Activated B cell treated with CpG ODN at 0.5 μM for 24 hours (primary cell): ENCODE results near the gene STX5. TPM values are rescaled to one million over a fixed set of nuclear protein-coding genes. Genes with fewer than 3 reads are reported as not detected.

Experiments used
- ATAC-seq: fragments of 200-7000 bp; cut with Tn5 transposase; one replicate; pipeline ENCODE4 v1.10.0; 2021; ENCODE audit warnings: low read depth, mild to moderate bottlenecking, moderate library complexity
- CTCF ChIA-PET: fragments of 350-600 bp; sonication (Branson Sonifier 250); formaldehyde crosslinking; loops from one replicate; lab custom pipeline; 2021; ENCODE audit warnings: antibody characterized with exemption; lab: Charles Lee
- POLR2A ChIA-PET: fragments of 350-600 bp; sonication (Branson Sonifier 250); formaldehyde crosslinking; loops from one replicate; lab custom pipeline; 2021; ENCODE audit warnings: antibody characterized with exemption; lab: Charles Lee
- DNase-seq: peaks from one replicate; pipeline ENCODE4 v3.0.0; 2022
- H3K27ac Mint-ChIP-seq: one replicate; pipeline ENCODE4 v1.8.0; 2020; ENCODE audit warnings: mixed read lengths
- H3K27me3 Mint-ChIP-seq: one replicate; pipeline ENCODE4 v1.8.0; 2021; ENCODE audit warnings: mixed read lengths
- H3K36me3 Mint-ChIP-seq: one replicate; pipeline ENCODE4 v1.8.0; 2021; ENCODE audit warnings: low read depth, mixed read lengths
- H3K4me1 Mint-ChIP-seq: one replicate; pipeline ENCODE4 v1.8.0; 2021; ENCODE audit warnings: mixed read lengths
- H3K4me3 Mint-ChIP-seq: one replicate; pipeline ENCODE4 v1.8.0; 2020; ENCODE audit warnings: mild to moderate bottlenecking, mixed read lengths
- H3K9me3 Mint-ChIP-seq: one replicate; pipeline ENCODE4 v1.8.0; 2020; ENCODE audit warnings: mixed read lengths
- CTCF ChIP-seq: fragments of 200-600 bp; IDR thresholded peaks from one replicate; pipeline ENCODE4 v1.8.0; 2022; ENCODE audit warnings: antibody characterized with exemption, mild to moderate bottlenecking
- intact Hi-C: fragments of 100-400 bp; cut with micrococcal nuclease; formaldehyde crosslinking; loops from one replicate; pipeline ENCODE4 v1.15.1; 2024
- total RNA-seq: library from RNA; stranded (reverse); gene quantifications from 2 replicates; pipeline ENCODE4 v1.2.3, GENCODE V29; 2022

Gene STX5
- total RNA-seq, 1 donor from 2014 or later, result 71.5 TPM

- peak; percentile 85 for DNase-seq
- Mint-ChIP-seq H3K4me1 (peaks cover 39% of the 10 kb centered on the region), H3K27ac (peak overlapping the region; percentile 88), H3K9me3 (no peaks in the 10 kb centered on the region), H3K36me3 (peaks cover 49% of the 10 kb centered on the region), H3K4me3 (peak overlapping the region; percentile 87), H3K27me3 (no peaks in the 10 kb centered on the region)
- intact Hi-C loops, result loop anchor here (1.0 to 2.0 kb wide), 12 partner anchors 15 to 122 kb away; partner anchors contain the start of genes C11orf98, CSKMT, HNRNPUL2 and NXF1
- POLR2A ChIA-PET, result interaction anchor here (0.5 to 8.8 kb wide), 41 partner anchors 9 to 951 kb away, joined by 3 to 308 read pairs (median 6); partner anchors contain the start of genes BSCL2, C11orf98, CSKMT and EEF1G
- CTCF ChIA-PET, result interaction anchor here (0.6 to 4.8 kb wide), 27 partner anchors 9 to 746 kb away, joined by 3 to 66 read pairs (median 5); partner anchors contain the start of genes C11orf98, CSKMT, GANAB and HNRNPUL2
- TF ChIP-seq CTCF, result peak; percentile 82
- ATAC-seq, result peak; percentile 72
Observed at GRCh38 chr11:62786318-62787004, 45.4 kb downstream of the STX5 start.

GRCh38 chr11:62782753-62783152, 49.1 kb downstream of the STX5 start:
- Mint-ChIP-seq H3K4me3 (no peak overlapping the region), H3K9me3 (no peaks in the 10 kb centered on the region), H3K27ac (no peak overlapping the region), H3K4me1 (peaks cover 11% of the 10 kb centered on the region), H3K27me3 (no peaks in the 10 kb centered on the region), H3K36me3 (peaks cover 45% of the 10 kb centered on the region)
- DNase-seq, result no peak
- intact Hi-C loops, result no loop called here
- ATAC-seq, result no peak
- TF ChIP-seq CTCF, result no peak
- POLR2A ChIA-PET, result interaction anchor here (0.7 kb wide), 1 partner anchor 192 kb away, joined by 8 read pairs; the partner anchor contains the start of gene TUT1
- CTCF ChIA-PET, result no interaction called here

- ATAC-seq, result no peak
- TF ChIP-seq CTCF, result no peak
- H3K4me1 Mint-ChIP-seq, result peaks cover 3% of the 10 kb centered on the region
- no peak overlapping the region for H3K27ac Mint-ChIP-seq
- no peaks in the 10 kb centered on the region for H3K27me3 Mint-ChIP-seq
- H3K9me3 Mint-ChIP-seq, result no peaks in the 10 kb centered on the region
- peaks cover 57% of the 10 kb centered on the region for H3K36me3 Mint-ChIP-seq
- CTCF ChIA-PET, result no interaction called here
- POLR2A ChIA-PET, result interaction anchor here (0.6 to 0.8 kb wide), 3 partner anchors 13 to 40 kb away, joined by 3 to 5 read pairs (median 3); partner anchors contain the start of gene ZBTB3
- DNase-seq, result no peak
- H3K4me3 Mint-ChIP-seq, result no peak overlapping the region
- intact Hi-C loops, result no loop called here
Observed at GRCh38 chr11:62778441-62778840, 53.4 kb downstream of the STX5 start.

- CTCF ChIA-PET, result no interaction called here
Observed at GRCh38 chr11:62777389-62777788, 54.5 kb downstream of the STX5 start.

More at GRCh38 chr11:62777389-62777788, 54.5 kb downstream of the STX5 start:
- ATAC-seq (no peak), DNase-seq (no peak)
- H3K27ac Mint-ChIP-seq, result no peak overlapping the region
- intact Hi-C loops, result no loop called here
- no peak for TF ChIP-seq CTCF
- peaks cover 48% of the 10 kb centered on the region for H3K36me3 Mint-ChIP-seq
- POLR2A ChIA-PET, result interaction anchor here (1.5 to 3.9 kb wide), 3 partner anchors 9 to 63 kb away, joined by 6 to 21 read pairs (median 19); partner anchors contain the start of genes WDR74 and ZBTB3
- H3K4me1 Mint-ChIP-seq, result peaks cover 3% of the 10 kb centered on the region
- no peaks in the 10 kb centered on the region for H3K9me3 Mint-ChIP-seq
- H3K4me3 Mint-ChIP-seq, result no peak overlapping the region
- H3K27me3 Mint-ChIP-seq, result no peaks in the 10 kb centered on the region
